IMR-90 (cell line): ENCODE results near the gene FRMD5. TPM values are rescaled to one million over a fixed set of nuclear protein-coding genes. Genes with fewer than 3 reads are reported as not detected.

ENCODE experiments used
- ATAC-seq: fragments of 200-7000 bp; cut with Tn5 transposase; 2 replicates; pipeline ENCODE4 v1.9.1; 2020; ENCODE audit warnings: low read depth, mild to moderate bottlenecking, moderate library complexity
- BruUV-seq: library from RNA; stranded (reverse); fragments of 400-500 nt; replicated peaks from 2 replicates; lab custom pipeline; 2021; lab: Mats Ljungman, UMichigan
- CTCF ChIA-PET: fragments of 300-600 bp; formaldehyde crosslinking; extraction: SDS; loops from one replicate; lab custom pipeline; 2021; ENCODE audit warnings: antibody characterized with exemption; lab: Yijun Ruan, JAX
- POLR2A ChIA-PET: fragments of 300-600 bp; sonication (Branson Sonifier 250); formaldehyde crosslinking; loops from one replicate; lab custom pipeline; 2022; ENCODE audit warnings: antibody characterized with exemption; ENCODE audit not compliant: unreplicated experiment; lab: Charles Lee
- DNase-seq: peaks from one replicate; pipeline ENCODE4 v3.0.0; 2013
- H2AFZ ChIP-seq: replicated peaks from 2 replicates; pipeline ENCODE3; 2013; ENCODE audit warnings: low read length, mild to moderate bottlenecking; ENCODE audit not compliant: poor library complexity
- H2AK5ac ChIP-seq: 2 replicates; pipeline ENCODE4 v1.6.1; 2013; ENCODE audit warnings: low read depth, low read length, inconsistent platforms
- H2AK9ac ChIP-seq: replicated peaks from 2 replicates; pipeline ENCODE3; 2013; ENCODE audit warnings: mild to moderate bottlenecking, low read depth, low read length, moderate library complexity; ENCODE audit not compliant: poor library complexity
- H2BK120ac ChIP-seq: 2 replicates; pipeline ENCODE4 v1.6.1; 2013; ENCODE audit warnings: low read depth, low read length, inconsistent platforms
- H2BK15ac ChIP-seq: 3 replicates; pipeline ENCODE4 v1.6.1; 2013; ENCODE audit warnings: low read depth, low read length, inconsistent platforms
- H2BK20ac ChIP-seq: 2 replicates; pipeline ENCODE4 v1.6.1; 2013; ENCODE audit warnings: low read depth, mild to moderate bottlenecking, inconsistent platforms, low read length, moderate library complexity
- H2BK5ac ChIP-seq: 2 replicates; pipeline ENCODE4 v1.6.1; 2013; ENCODE audit warnings: mild to moderate bottlenecking, low read depth, low read length, inconsistent platforms; ENCODE audit not compliant: poor library complexity, severe bottlenecking
- H3K14ac ChIP-seq: replicated peaks from 2 replicates; pipeline ENCODE4 v1.6.1; 2013; ENCODE audit warnings: low read depth, low read length, inconsistent platforms
- H3K18ac ChIP-seq: 2 replicates; pipeline ENCODE4 v1.6.1; 2013; ENCODE audit warnings: low read depth, low read length, control low read depth
- H3K23ac ChIP-seq: 2 replicates; pipeline ENCODE4 v1.6.1; 2013; ENCODE audit warnings: low read depth, low read length, inconsistent platforms
- H3K27ac ChIP-seq: 2 replicates; pipeline ENCODE4 v1.5.1; 2013; ENCODE audit warnings: mild to moderate bottlenecking, control low read depth, low read length; ENCODE audit not compliant: insufficient read depth
- H3K27me3 ChIP-seq: 2 replicates; pipeline ENCODE4 v1.6.1; 2013; ENCODE audit warnings: low read length; ENCODE audit not compliant: control insufficient read depth, insufficient read depth
- H3K36me3 ChIP-seq: 2 replicates; pipeline ENCODE4 v1.6.1; 2013; ENCODE audit warnings: low read length, mixed read lengths; ENCODE audit not compliant: control insufficient read depth, insufficient read depth
- H3K4ac ChIP-seq: 2 replicates; pipeline ENCODE4 v1.6.1; 2013; ENCODE audit warnings: low read depth, low read length, inconsistent platforms
- H3K4me1 ChIP-seq: 2 replicates; pipeline ENCODE4 v1.6.1; 2013; ENCODE audit warnings: low read length, mixed read lengths; ENCODE audit not compliant: control insufficient read depth, insufficient read depth
- H3K4me2 ChIP-seq: 2 replicates; pipeline ENCODE4 v1.6.1; 2013; ENCODE audit warnings: low read depth, mild to moderate bottlenecking, control low read depth, low read length, moderate library complexity
- H3K4me3 ChIP-seq: 2 replicates; pipeline ENCODE4 v1.5.1; 2013; ENCODE audit warnings: low read depth, mild to moderate bottlenecking, control low read depth, low read length, moderate library complexity; ENCODE audit not compliant: insufficient read depth
- H3K56ac ChIP-seq: 2 replicates; pipeline ENCODE4 v1.6.1; 2013; ENCODE audit warnings: low read length, inconsistent platforms; ENCODE audit not compliant: insufficient read depth; ENCODE audit errors: extremely low read depth
- H3K79me1 ChIP-seq, 2 experiments: 2 replicates each; pipeline ENCODE4 v1.6.1; 2013; ENCODE audit warnings: low read length in 2 of 2, inconsistent platforms in 1 of 2, low read depth in 1 of 2
- H3K9ac ChIP-seq: 2 replicates; pipeline ENCODE4 v1.6.1; 2013; ENCODE audit warnings: low read depth, low read length, control low read depth
- H3K9me1 ChIP-seq: 2 replicates; pipeline ENCODE4 v1.6.1; 2013; ENCODE audit warnings: low read length, inconsistent platforms; ENCODE audit not compliant: insufficient read depth
- H3K9me3 ChIP-seq: 2 replicates; pipeline ENCODE4 v1.6.1; 2013; ENCODE audit warnings: low read length; ENCODE audit not compliant: control insufficient read depth, insufficient read depth
- H4K20me1 ChIP-seq: 2 replicates; pipeline ENCODE4 v1.6.1; 2013; ENCODE audit warnings: low read length, inconsistent platforms; ENCODE audit not compliant: insufficient read depth
- H4K5ac ChIP-seq: 2 replicates; pipeline ENCODE4 v1.6.1; 2013; ENCODE audit warnings: mild to moderate bottlenecking, low read depth, low read length, control low read depth
- H4K8ac ChIP-seq, 2 experiments: 2 replicates each; pipeline ENCODE4 v1.6.1; 2013; ENCODE audit warnings: low read depth in 2 of 2, low read length in 2 of 2, control low read depth in 1 of 2, inconsistent platforms in 1 of 2
- H4K91ac ChIP-seq: 2 replicates; pipeline ENCODE4 v1.6.1; 2013; ENCODE audit warnings: low read depth, low read length, inconsistent platforms; ENCODE audit not compliant: insufficient read depth
- BHLHE40 ChIP-seq: fragments of 150-350 bp; IDR thresholded peaks from 2 replicates; pipeline ENCODE4 v1.6.1; 2016; ENCODE audit warnings: mild to moderate bottlenecking, low read depth, low read length
- CEBPB ChIP-seq: IDR thresholded peaks from 2 replicates; pipeline ENCODE4 v1.6.1; 2012; ENCODE audit warnings: low read depth, low read length, improper control_type of control experiment
- CHD1 ChIP-seq: IDR thresholded peaks from 2 replicates; pipeline ENCODE4 v1.6.1; 2012; ENCODE audit warnings: low read depth, low read length, improper control_type of control experiment
- CTCF ChIP-seq: conservative IDR thresholded peaks from 2 replicates; pipeline ENCODE4 v1.5.1; 2012; ENCODE audit warnings: mild to moderate bottlenecking, low read depth, low read length, improper control_type of control experiment
- ELK1 ChIP-seq: fragments of 150-350 bp; IDR thresholded peaks from 2 replicates; pipeline ENCODE4 v1.6.1; 2016; ENCODE audit warnings: low read depth, mild to moderate bottlenecking, low read length, moderate library complexity, borderline replicate concordance
- FOS ChIP-seq: fragments of 150-350 bp; IDR thresholded peaks from 2 replicates; pipeline ENCODE4 v1.6.1; 2016; ENCODE audit warnings: low read depth, low read length
- MAFK ChIP-seq: IDR thresholded peaks from 2 replicates; pipeline ENCODE4 v1.6.1; 2012; ENCODE audit warnings: low read depth, low read length, improper control_type of control experiment
- MAZ ChIP-seq: IDR thresholded peaks from 2 replicates; pipeline ENCODE4 v1.6.1; 2012; ENCODE audit warnings: low read depth, mild to moderate bottlenecking, low read length, improper control_type of control experiment, moderate library complexity, borderline replicate concordance
- MXI1 ChIP-seq: IDR thresholded peaks from 2 replicates; pipeline ENCODE4 v1.6.1; 2012; ENCODE audit warnings: low read depth, mild to moderate bottlenecking, low read length, moderate library complexity, borderline replicate concordance
- NFE2L2 ChIP-seq: fragments of 150-350 bp; IDR thresholded peaks from 2 replicates; pipeline ENCODE4 v1.6.1; 2016; ENCODE audit warnings: low read depth, mild to moderate bottlenecking, low read length
- POLR2A ChIP-seq: IDR thresholded peaks from 2 replicates; pipeline ENCODE4 v1.6.1; 2012; ENCODE audit warnings: mild to moderate bottlenecking, low read depth, low read length
- RAD21 ChIP-seq: IDR thresholded peaks from 2 replicates; pipeline ENCODE4 v1.6.1; 2012; ENCODE audit warnings: low read length, improper control_type of control experiment
- RCOR1 ChIP-seq: IDR thresholded peaks from 2 replicates; pipeline ENCODE4 v1.6.1; 2012; ENCODE audit warnings: mild to moderate bottlenecking, low read length, improper control_type of control experiment; ENCODE audit not compliant: insufficient replicate concordance
- RFX5 ChIP-seq: IDR thresholded peaks from 2 replicates; pipeline ENCODE4 v1.8.0; 2012; ENCODE audit warnings: low read depth, mild to moderate bottlenecking, low read length, moderate library complexity
- SMC3 ChIP-seq: fragments of 150-350 bp; IDR thresholded peaks from 2 replicates; pipeline ENCODE4 v1.6.1; 2016; ENCODE audit warnings: low read depth, mild to moderate bottlenecking, antibody characterized with exemption, low read length, moderate library complexity
- whole genome bisulfite sequencing, 2 experiments: methylation state at CpG; one replicate each; pipeline versions ENCODE4 v1.1.5 to v1.1.7; 2013; ENCODE audit warnings: missing lambda C conversion rate in 2 of 2; ENCODE audit not compliant: insufficient read length in 1 of 2; ENCODE audit errors: extremely low coverage in 2 of 2; 5-methylcytosine and 5-hydroxymethylcytosine counted together
- dilution Hi-C: fragments of 300-500 bp; cut with HindIII; formaldehyde crosslinking; loops from one replicate; pipeline ENCODE4 v1.14.3; 2018; ENCODE audit warnings: low sequenced_read_pairs; ENCODE audit not compliant: unreplicated experiment
- in situ Hi-C: fragments of 300-500 bp; cut with MboI; formaldehyde crosslinking; loops from 3 replicates; pipeline ENCODE4 v1.14.3; 2019; ENCODE audit warnings: low sequenced_read_pairs, inconsistent platforms, mixed read lengths
- intact Hi-C: fragments of 100-400 bp; cut with micrococcal nuclease; formaldehyde crosslinking; loops from 2 replicates; pipeline ENCODE4 v1.10.0; 2022
- polyA plus RNA-seq, 3 experiments: library from polyadenylated mRNA; depleted of rRNA; stranded (reverse); fragments of >200 nt; gene quantifications; 2 replicates each; pipeline ENCODE4 v1.2.3, GENCODE V29; 2012; ENCODE audit warnings: low replicate concordance in 1 of 3
- total RNA-seq: library from RNA; depleted of rRNA; stranded (reverse); fragments of >200 nt; gene quantifications from 2 replicates; pipeline ENCODE4 v1.2.3, GENCODE V29; 2012
- TF ChIP-seq, protein P1 (sequence below): fragments of 150-350 bp; IDR thresholded peaks from 2 replicates; pipeline ENCODE4 v1.6.1; 2017; ENCODE audit warnings: mild to moderate bottlenecking, antibody characterized with exemption, low read length, low read depth

FRMD5 gene
- total and polyA plus RNA-seq, 2 of the 4 experiments (the other 2 are of a cell fraction) = 4.1 to 5.4 TPM

- Histone ChIP-seq H2BK120ac (peak overlapping the region; percentile 74; the same call in 1 of the 2 replicates), H3K79me1 (peaks cover 5 to 16% of the 10 kb centered on the region in 2 experiments; a peak in 3 of 4 replicates), H3K27me3 (no peaks in the 10 kb centered on the region), H3K9ac (no peak overlapping the region), H4K8ac (peak overlapping the region; percentile 32 to 43; a peak in 2 of 4 replicates), H3K4ac (peak overlapping the region; percentile 39), H4K5ac (peak overlapping the region; percentile 96), H3K27ac (no peak overlapping the region), H3K4me2 (0 out of 2 replicates have a peak overlapping the region, but pooled peaks have one; percentile 7), H2BK5ac (peak overlapping the region; percentile 26), H2AK9ac (no peak overlapping the region), H3K9me3 (no peaks in the 10 kb centered on the region), H3K56ac (no peak overlapping the region), H4K20me1 (no peaks in the 10 kb centered on the region), H2AK5ac (peak overlapping the region; percentile 81; the same call in 1 of the 2 replicates), H3K23ac (peak overlapping the region; percentile 20; the same call in 1 of the 2 replicates), H3K18ac (peak overlapping the region; percentile 89), H3K36me3 (no peaks in the 10 kb centered on the region), H2BK20ac (peak overlapping the region; percentile 59; the same call in 1 of the 2 replicates), H3K14ac (peak overlapping the region; percentile 71), H3K9me1 (peaks cover 6% of the 10 kb centered on the region), H4K91ac (peak overlapping the region; percentile 56), H2AFZ (no peak overlapping the region), H3K4me1 (peaks cover 13% of the 10 kb centered on the region), H2BK15ac (peak overlapping the region; percentile 2; the same call in 1 of the 3 replicates), H3K4me3 (no peak overlapping the region)
- dilution Hi-C loops = no loop called here
- no TSS peak for BruUV-seq
- WGBS, 2 experiments = no CpG with 5 or more reads among the region's 1 CpG
- POLR2A ChIA-PET = no interaction called here
- intact Hi-C loops = no loop called here
- CTCF ChIA-PET = no interaction called here
- DNase-seq (peak; percentile 58), ATAC-seq (peak; percentile 46; the same call in 1 of the 2 replicates)
- TF ChIP-seq CTCF = no peak
- no peak for TF ChIP-seq ELK1
- TF ChIP-seq MAFK = peak; percentile 29; the same call in 1 of the 2 replicates
- TF ChIP-seq FOS = 0 out of 2 replicates have a peak, but pooled peaks have one; percentile 8
- no peak for TF ChIP-seq POLR2A
- no peak for TF ChIP-seq MXI1
- peak; percentile 82 for TF ChIP-seq NFE2L2
- no peak for TF ChIP-seq RFX5
- TF ChIP-seq, protein P1, sequence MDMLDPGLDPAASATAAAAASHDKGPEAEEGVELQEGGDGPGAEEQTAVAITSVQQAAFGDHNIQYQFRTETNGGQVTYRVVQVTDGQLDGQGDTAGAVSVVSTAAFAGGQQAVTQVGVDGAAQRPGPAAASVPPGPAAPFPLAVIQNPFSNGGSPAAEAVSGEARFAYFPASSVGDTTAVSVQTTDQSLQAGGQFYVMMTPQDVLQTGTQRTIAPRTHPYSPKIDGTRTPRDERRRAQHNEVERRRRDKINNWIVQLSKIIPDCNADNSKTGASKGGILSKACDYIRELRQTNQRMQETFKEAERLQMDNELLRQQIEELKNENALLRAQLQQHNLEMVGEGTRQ = no peak
- TF ChIP-seq MAZ = no peak
- TF ChIP-seq RCOR1 = no peak
- TF ChIP-seq CHD1 = no peak
- TF ChIP-seq RAD21 = no peak
- no peak for TF ChIP-seq CEBPB
- no peak for TF ChIP-seq BHLHE40
- TF ChIP-seq SMC3 = no peak
- in situ Hi-C loops = no loop called here
These were observed 166.7 kb downstream of the FRMD5 start for GRCh38 chr15:44028349-44028748.
